Neural progenitor cell (in vitro differentiated cells): Measurements from ENCODE around the gene AANAT. TPM values are rescaled to one million over a fixed set of nuclear protein-coding genes. Genes with fewer than 3 reads are reported as not detected.

Experiments used
- DNase-seq: peaks from one replicate; pipeline ENCODE4 v3.0.0-alpha.2; 2016; ENCODE audit warnings: low spot score
- H2AFZ ChIP-seq: fragments of 200-600 bp; sonication (generic); replicated peaks from 2 replicates; pipeline ENCODE4 v1.6.1; 2016; ENCODE audit warnings: antibody characterized with exemption
- H3F3A ChIP-seq: fragments of 200-600 bp; sonication (generic); 2 replicates; pipeline ENCODE4 v1.6.1; 2016; ENCODE audit warnings: antibody characterized with exemption, low read depth
- H3K27ac ChIP-seq: fragments of 200-600 bp; sonication (generic); 2 replicates; pipeline ENCODE4 v1.5.1; 2016; ENCODE audit warnings: mild to moderate bottlenecking
- H3K27me3 ChIP-seq: fragments of 200-600 bp; sonication (generic); 2 replicates; pipeline ENCODE4 v1.6.1; 2016; ENCODE audit warnings: mild to moderate bottlenecking, moderate library complexity
- H3K36me3 ChIP-seq: fragments of 200-600 bp; sonication (generic); 2 replicates; pipeline ENCODE4 v1.5.1; 2016
- H3K4me1 ChIP-seq: fragments of 200-600 bp; sonication (generic); 2 replicates; pipeline ENCODE4 v1.6.1; 2016; ENCODE audit warnings: mixed run types
- H3K4me2 ChIP-seq: fragments of 200-600 bp; sonication (generic); 2 replicates; pipeline ENCODE4 v1.6.1; 2016
- H3K4me3 ChIP-seq: fragments of 200-600 bp; sonication (generic); 2 replicates; pipeline ENCODE4 v1.5.1; 2016
- H3K79me2 ChIP-seq: fragments of 200-600 bp; sonication (generic); 2 replicates; pipeline ENCODE4 v1.6.1; 2016; ENCODE audit warnings: low read depth
- H3K9ac ChIP-seq: fragments of 200-600 bp; sonication (generic); 2 replicates; pipeline ENCODE4 v1.6.1; 2016
- H3K9me3 ChIP-seq: fragments of 200-600 bp; sonication (generic); 2 replicates; pipeline ENCODE4 v1.5.1; 2016; ENCODE audit warnings: low read depth
- H4K20me1 ChIP-seq: fragments of 200-600 bp; sonication (generic); 2 replicates; pipeline ENCODE4 v1.6.1; 2016; ENCODE audit warnings: low read depth
- H3K27ac Mint-ChIP-seq: 3 replicates; pipeline ENCODE4 v1.8.0; 2021; ENCODE audit warnings: mixed read lengths
- H3K27me3 Mint-ChIP-seq: 2 replicates; pipeline ENCODE4 v1.8.0; 2022; ENCODE audit warnings: low read depth, mild to moderate bottlenecking, inconsistent platforms, moderate library complexity, mixed read lengths; ENCODE audit not compliant: insufficient read depth
- H3K36me3 Mint-ChIP-seq: 3 replicates; pipeline ENCODE4 v1.8.0; 2021; ENCODE audit warnings: mixed read lengths
- H3K4me1 Mint-ChIP-seq: 3 replicates; pipeline ENCODE4 v1.8.0; 2021; ENCODE audit warnings: mixed read lengths
- H3K4me3 Mint-ChIP-seq: 3 replicates; pipeline ENCODE4 v1.8.0; 2021; ENCODE audit warnings: mild to moderate bottlenecking, moderate library complexity, mixed read lengths
- H3K9me3 Mint-ChIP-seq: 3 replicates; pipeline ENCODE4 v1.8.0; 2020; ENCODE audit warnings: mixed read lengths
- CTCF ChIP-seq: fragments of 200-600 bp; sonication (generic); IDR thresholded peaks from 2 replicates; pipeline ENCODE4 v1.5.1; 2017; ENCODE audit warnings: antibody characterized with exemption, mild to moderate bottlenecking
- EZH2 ChIP-seq: fragments of 200-600 bp; sonication (generic); IDR thresholded peaks from 2 replicates; pipeline ENCODE4 v1.6.1; 2017; ENCODE audit warnings: antibody characterized with exemption, mild to moderate bottlenecking, moderate library complexity
- EZH2phosphoT487 ChIP-seq: fragments of 200-600 bp; sonication (generic); IDR thresholded peaks from 2 replicates; pipeline ENCODE4 v1.6.1; 2017; ENCODE audit warnings: antibody characterized with exemption
- total RNA-seq: library from RNA; depleted of rRNA; stranded (reverse); fragments of >200 nt; gene quantifications from 2 replicates; pipeline ENCODE4 v1.2.3, GENCODE V29; 2015; ENCODE audit warnings: low replicate concordance

Gene AANAT
- total RNA-seq, 1 donor from 2014 or later, result not detected

DNA sequence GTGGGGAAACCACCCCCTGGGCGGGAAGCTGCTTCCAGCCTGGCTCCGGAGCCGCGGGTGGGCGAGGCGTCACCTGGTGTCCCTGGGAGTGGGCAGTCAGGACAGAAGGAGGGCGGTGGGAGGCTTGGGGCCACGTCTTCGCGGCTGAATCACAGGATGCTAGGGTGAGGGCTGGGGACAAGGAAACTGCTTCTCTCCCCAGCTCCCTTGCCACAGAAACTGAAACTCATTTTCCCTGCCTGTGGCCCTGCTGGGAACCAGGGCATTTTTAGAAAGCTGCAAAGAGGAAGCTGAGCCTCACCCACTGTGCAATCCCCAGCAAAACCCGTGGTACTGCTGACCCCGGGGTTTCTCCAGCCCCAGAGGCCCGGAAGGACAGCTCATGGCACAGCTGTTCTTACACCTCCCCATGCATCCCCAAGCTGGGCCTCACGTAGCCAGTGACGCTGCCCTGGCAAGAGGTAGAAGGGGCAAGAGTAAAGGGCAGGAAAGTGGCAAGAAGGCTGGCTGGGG is 25.6 kb downstream of the AANAT start:
- Mint-ChIP-seq H3K27ac (peak overlapping the region; percentile 83), H3K36me3 (no peaks in the 10 kb centered on the region), H3K4me3 (peak overlapping the region; percentile 3), H3K4me1 (peaks cover 18% of the 10 kb centered on the region), H3K27me3 (peaks cover 13% of the 10 kb centered on the region), H3K9me3 (no peaks in the 10 kb centered on the region)
- H3K9ac ChIP-seq, result peak overlapping the region; percentile 4
- H2AFZ ChIP-seq, result no peak overlapping the region
- H3K79me2 ChIP-seq, result no peaks in the 10 kb centered on the region
- no peak for DNase-seq
- peaks cover 5% of the 10 kb centered on the region for H4K20me1 ChIP-seq
- H3K4me2 ChIP-seq, result peak overlapping the region; percentile 3
- H3K4me1 ChIP-seq, result peaks cover 18% of the 10 kb centered on the region
- no peaks in the 10 kb centered on the region for H3K27me3 ChIP-seq
- no peak for TF ChIP-seq EZH2
- no peak for TF ChIP-seq EZH2phosphoT487
- TF ChIP-seq CTCF, result no peak
- no peaks in the 10 kb centered on the region for H3F3A ChIP-seq
- H3K27ac ChIP-seq, result no peak overlapping the region
- H3K4me3 ChIP-seq, result no peak overlapping the region
- no peaks in the 10 kb centered on the region for H3K9me3 ChIP-seq
- H3K36me3 ChIP-seq, result no peaks in the 10 kb centered on the region

DNA sequence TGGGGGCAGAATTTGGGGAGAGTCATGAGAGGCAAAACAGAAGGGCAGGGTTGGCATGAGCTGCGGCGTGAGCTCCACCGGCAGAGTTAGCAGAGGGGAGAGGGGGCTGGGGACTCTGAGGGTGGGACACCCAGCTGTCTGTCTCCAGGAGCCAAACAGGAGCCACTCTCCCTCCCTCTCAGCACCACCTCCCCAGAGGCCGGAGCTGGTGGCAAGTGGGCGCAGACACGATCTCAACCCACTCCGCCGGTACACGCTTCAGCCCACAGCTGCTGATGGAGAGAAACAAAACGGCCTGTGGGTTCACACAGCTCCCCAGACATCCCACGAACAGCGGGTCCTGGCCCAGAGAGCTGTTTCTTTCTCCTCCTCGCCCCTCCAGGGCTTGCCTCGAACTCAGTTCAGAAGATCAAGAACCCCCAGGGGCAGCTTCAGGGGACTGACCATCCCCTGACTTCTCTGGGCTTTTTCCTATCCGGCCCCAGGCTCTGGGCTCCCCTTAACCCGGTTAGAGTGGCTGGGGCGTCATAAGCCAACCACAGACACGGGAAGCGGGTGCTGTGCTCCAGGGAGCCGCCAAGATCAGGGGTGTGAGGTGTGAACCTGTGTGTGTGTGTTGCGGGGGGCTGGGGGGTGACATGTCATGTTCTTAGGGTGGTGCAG is 26.2 kb downstream of the AANAT start:
- TF ChIP-seq CTCF, result no peak
- no peak for TF ChIP-seq EZH2phosphoT487
- TF ChIP-seq EZH2, result no peak
- H3K27me3 Mint-ChIP-seq, result peaks cover 13% of the 10 kb centered on the region
- Histone ChIP-seq H3K4me2 (no peak overlapping the region), H3F3A (no peaks in the 10 kb centered on the region), H3K27ac (no peak overlapping the region), H3K9me3 (no peaks in the 10 kb centered on the region), H3K4me1 (peaks cover 21% of the 10 kb centered on the region), H4K20me1 (peaks cover 5% of the 10 kb centered on the region), H3K9ac (peak overlapping the region; percentile 4), H3K4me3 (no peak overlapping the region), H3K79me2 (no peaks in the 10 kb centered on the region), H3K27me3 (no peaks in the 10 kb centered on the region), H2AFZ (no peak overlapping the region), H3K36me3 (no peaks in the 10 kb centered on the region)
- H3K9me3 Mint-ChIP-seq, result no peaks in the 10 kb centered on the region
- no peak overlapping the region for H3K27ac Mint-ChIP-seq
- no peak overlapping the region for H3K4me3 Mint-ChIP-seq
- DNase-seq, result no peak
- no peaks in the 10 kb centered on the region for H3K36me3 Mint-ChIP-seq
- H3K4me1 Mint-ChIP-seq, result peaks cover 24% of the 10 kb centered on the region

GRCh38 chr17:76495663-76496400 is 28.4 kb downstream of the AANAT start:
- H2AFZ ChIP-seq, result no peak overlapping the region
- H3K4me1 Mint-ChIP-seq, result peaks cover 34% of the 10 kb centered on the region
- H3K79me2 ChIP-seq, result no peaks in the 10 kb centered on the region
- peaks cover 12% of the 10 kb centered on the region for H3K27me3 ChIP-seq
- no peak overlapping the region for H3K4me2 ChIP-seq
- H3K9ac ChIP-seq, result no peak overlapping the region
- no peak overlapping the region for H3K4me3 ChIP-seq
- no peak overlapping the region for H3K4me3 Mint-ChIP-seq
- no peaks in the 10 kb centered on the region for H3F3A ChIP-seq
- no peaks in the 10 kb centered on the region for H3K9me3 ChIP-seq
- TF ChIP-seq EZH2, result no peak
- no peak for TF ChIP-seq EZH2phosphoT487
- TF ChIP-seq CTCF, result no peak
- no peak for DNase-seq
- peaks cover 36% of the 10 kb centered on the region for H3K4me1 ChIP-seq
- H4K20me1 ChIP-seq, result peaks cover 14% of the 10 kb centered on the region
- H3K36me3 ChIP-seq, result no peaks in the 10 kb centered on the region
- peaks cover 25% of the 10 kb centered on the region for H3K27me3 Mint-ChIP-seq
- no peaks in the 10 kb centered on the region for H3K36me3 Mint-ChIP-seq
- H3K27ac ChIP-seq, result no peak overlapping the region
- no peaks in the 10 kb centered on the region for H3K9me3 Mint-ChIP-seq
- H3K27ac Mint-ChIP-seq, result peak overlapping the region; percentile 21
